SKM-1 (cell line): ENCODE measurements around the gene FGF14.

Source experiments
- DNase-seq: peaks from one replicate; lab custom pipeline; 2025; ENCODE audit not compliant: unreplicated experiment; lab: John Stamatoyannopoulos, UW

The FGF14 gene

GRCh38 chr13:102311901-102312300, 89.9 kb downstream of the FGF14 start:
- no peak for DNase-seq

DNA sequence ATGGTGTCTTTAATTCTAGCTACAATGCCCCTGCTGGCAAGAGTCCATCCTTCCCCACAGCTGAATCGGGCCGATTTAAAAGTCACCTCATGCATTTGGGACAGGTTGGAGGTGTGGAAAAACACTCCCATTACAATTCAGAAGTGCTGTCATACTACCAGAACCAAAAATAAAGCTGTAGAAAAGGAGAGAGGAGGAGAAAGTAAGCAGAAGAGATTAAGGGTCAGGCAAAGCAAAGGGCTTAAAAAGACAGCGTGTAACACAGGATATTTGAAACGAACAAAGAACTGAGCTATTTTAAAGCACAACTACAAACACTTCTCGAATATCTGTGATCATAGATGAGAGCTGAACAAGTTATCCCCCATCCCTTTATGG, 90.4 kb downstream of the FGF14 start:
- no peak for DNase-seq

GRCh38 chr13:102310691-102311418, 91.0 kb downstream of the FGF14 start:
- no peak for DNase-seq

- no peak for DNase-seq
These were observed 92.7 kb downstream of the FGF14 start for GRCh38 chr13:102309110-102309509.

GRCh38 chr13:102302534-102302933, 99.3 kb downstream of the FGF14 start:
- no peak for DNase-seq

DNA sequence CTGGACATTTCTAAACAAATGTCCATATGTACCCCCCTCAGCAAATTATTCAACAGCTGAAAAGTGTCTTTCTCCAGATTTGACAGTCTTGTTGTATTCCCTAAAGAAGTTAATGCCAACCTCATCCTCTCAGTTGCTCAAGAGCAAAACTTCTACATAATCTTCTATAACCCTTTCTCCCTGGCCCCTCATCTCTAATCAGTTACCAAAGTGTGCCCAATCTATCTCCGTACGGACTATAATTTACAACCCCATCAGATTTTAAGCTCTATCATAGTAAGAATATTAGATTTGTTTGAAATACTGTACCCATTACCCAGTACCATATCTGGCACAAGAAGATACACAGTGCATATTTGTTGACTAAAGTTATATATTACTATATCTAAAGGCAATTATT, 101.5 kb downstream of the FGF14 start:
- DNase-seq = no peak

DNA sequence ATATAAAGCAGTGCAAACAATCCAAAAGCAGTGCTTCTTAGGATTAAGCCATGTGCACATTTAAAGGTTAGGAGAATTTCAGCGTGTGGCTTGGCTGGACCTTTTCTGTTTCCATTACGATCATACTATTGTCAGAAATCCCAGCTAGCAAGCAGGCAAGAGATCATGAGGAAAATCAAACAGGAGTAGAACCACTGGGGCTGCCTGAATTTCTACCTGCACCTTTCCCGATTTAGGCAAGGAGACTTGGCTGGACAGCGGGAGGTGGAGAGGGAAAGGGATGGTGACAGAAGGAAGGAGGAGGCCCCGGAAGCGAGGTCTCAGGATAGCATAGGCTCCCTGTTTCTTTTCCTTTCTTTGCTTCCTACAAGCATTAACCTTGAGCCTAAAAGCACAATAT, 102.5 kb downstream of the FGF14 start:
- no peak for DNase-seq

DNA sequence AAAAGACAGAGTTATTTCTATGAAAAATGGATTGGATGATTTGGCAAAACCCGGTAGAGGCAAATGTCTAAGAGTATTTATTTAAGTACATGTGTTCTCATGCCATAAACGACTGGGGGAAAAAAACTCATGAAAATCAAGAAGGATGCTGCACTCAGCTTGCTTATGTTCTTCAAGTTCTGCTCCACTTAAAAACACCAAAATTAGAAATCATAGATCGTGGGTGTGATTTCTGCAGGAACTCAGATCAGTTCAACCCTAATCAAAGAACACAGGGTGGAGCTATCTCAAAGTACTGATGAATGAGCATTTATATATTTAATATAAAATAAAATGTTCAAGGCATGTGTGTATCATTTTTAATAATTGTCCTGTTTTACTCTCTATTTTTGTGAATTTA, 103.8 kb downstream of the FGF14 start:
- DNase-seq = no peak

- DNase-seq = no peak
These were observed 106.4 kb downstream of the FGF14 start for GRCh38 chr13:102295316-102296048.

GRCh38 chr13:102294407-102295018, 107.3 kb downstream of the FGF14 start:
- no peak for DNase-seq

DNA sequence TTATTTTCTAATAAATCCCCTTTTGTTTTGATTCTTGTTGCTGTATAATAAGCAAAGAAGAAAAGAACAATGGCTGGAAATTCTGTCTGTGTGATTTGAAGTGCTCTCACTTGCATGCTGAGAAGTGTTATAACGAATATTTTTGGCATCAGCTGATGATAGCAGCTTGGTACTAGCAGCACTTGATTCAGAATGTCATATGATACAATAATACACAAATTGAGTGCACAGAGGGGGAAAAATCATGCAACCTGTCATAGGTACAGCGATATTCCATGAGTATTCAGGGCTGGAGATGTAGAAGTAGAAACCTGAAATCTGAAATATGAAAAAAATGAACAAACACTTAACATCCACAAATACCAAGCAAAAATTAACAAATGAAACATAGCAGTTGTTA, 108.1 kb downstream of the FGF14 start:
- DNase-seq = no peak

GRCh38 chr13:102291587-102292218, 110.1 kb downstream of the FGF14 start:
- DNase-seq = no peak

- no peak for DNase-seq
These were observed 112.2 kb downstream of the FGF14 start for GRCh38 chr13:102289606-102290005.

DNA sequence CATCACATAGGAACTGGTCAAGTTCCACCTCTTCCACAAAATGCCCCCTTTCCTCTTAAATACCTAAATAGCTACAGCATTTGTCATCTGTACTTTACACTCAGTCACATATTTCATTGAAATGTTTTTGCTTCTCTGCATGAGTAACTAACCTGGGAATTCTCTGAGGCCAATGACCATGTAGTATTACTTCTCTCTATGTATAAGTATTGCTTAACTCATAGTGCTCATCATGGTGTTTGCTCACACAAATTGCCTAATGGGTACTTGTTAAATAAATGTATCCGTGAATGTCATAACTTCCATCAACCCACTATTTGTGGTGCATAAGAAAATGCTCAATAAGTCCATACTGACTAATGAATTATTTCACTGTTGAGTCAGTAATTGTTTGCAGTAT, 115.5 kb downstream of the FGF14 start:
- no peak for DNase-seq

- no peak for DNase-seq
These were observed 121.5 kb downstream of the FGF14 start for GRCh38 chr13:102280366-102280765.

DNA sequence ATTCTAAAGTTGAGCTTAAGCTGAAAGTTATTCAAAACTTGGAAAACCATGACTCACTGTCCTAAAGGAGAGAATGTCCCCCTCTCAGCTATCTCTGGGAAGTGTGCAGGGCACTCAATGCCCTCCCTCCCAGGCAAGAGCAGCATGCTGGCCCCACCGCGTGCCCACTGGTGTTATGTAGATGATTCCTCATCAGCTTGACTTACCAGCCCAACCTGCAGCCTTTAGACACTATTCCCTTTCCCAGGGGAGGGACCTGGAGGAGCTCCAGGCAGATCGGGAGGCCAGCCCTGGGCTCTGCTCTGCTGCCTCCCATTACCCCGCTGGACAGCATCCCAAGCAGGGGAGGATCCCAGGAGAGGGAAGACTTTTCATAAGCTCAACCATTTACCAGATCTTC, 124.6 kb downstream of the FGF14 start:
- DNase-seq = no peak

DNA sequence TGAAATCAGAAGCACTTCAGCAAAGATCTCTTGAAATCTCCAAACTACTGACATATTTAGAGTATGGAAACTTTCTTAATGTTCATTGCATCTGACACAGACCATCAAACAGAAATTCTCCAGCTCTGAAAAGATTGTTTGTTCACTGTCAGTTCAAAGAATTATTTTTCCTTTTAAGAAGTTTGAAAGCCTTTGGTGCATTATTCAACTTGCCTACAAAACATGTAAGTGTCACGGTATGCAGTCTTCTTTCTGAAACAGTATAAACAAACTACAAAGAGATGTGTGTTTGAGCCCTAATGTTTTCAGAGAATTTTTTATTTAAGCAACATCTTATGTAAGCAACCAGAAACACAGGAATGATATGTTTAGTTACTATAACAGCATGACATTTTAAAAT, 125.4 kb downstream of the FGF14 start:
- DNase-seq = no peak

GRCh38 chr13:102275969-102276368, 125.9 kb downstream of the FGF14 start:
- DNase-seq = no peak

GRCh38 chr13:102273111-102273510, 128.7 kb downstream of the FGF14 start:
- no peak for DNase-seq

DNA sequence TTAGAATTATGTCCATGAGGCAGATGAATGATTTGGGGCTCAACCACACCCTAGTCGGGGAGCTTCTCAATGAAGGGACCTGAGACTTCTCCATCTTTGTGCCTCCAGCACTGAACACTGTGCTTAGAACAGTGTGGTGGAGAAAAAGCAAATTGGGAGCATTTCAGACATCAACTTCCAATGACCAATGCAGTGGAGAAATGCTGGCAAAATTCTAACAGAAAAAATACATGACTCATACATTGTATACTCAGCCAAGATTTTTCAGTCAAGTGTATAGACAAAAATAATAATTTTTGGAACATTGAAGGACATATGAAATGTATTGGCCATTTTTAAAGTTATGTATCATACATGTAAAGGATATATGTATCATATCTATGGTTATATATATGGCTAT, 134.7 kb downstream of the FGF14 start:
- no peak for DNase-seq

GRCh38 chr13:102261809-102262208, 140.0 kb downstream of the FGF14 start:
- no peak for DNase-seq

DNA sequence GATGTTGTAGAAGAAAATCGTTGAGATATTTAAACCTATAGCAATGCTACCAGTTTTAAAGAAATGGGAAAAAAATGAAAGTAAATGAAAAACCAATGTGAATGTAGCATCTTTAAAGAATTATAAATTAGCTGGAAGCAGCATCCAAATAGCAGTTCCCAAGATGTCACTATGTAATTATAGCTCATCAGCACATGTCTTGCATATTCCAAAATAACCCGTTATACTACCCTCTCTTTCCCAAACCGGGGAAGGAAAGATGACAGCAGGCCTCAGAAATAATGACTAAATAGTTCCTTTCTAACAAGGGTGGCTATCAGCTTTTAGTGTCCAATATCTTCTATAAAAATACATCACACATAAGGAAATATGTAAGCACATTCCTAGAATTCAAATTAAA, 140.5 kb downstream of the FGF14 start:
- DNase-seq = no peak
